NCI-H1105 (cell line): ENCODE data around the gene MCOLN1.

ENCODE experiments used
- DNase-seq: peaks from one replicate; lab custom pipeline; 2025; lab: John Stamatoyannopoulos, UW

MCOLN1 gene

DNA sequence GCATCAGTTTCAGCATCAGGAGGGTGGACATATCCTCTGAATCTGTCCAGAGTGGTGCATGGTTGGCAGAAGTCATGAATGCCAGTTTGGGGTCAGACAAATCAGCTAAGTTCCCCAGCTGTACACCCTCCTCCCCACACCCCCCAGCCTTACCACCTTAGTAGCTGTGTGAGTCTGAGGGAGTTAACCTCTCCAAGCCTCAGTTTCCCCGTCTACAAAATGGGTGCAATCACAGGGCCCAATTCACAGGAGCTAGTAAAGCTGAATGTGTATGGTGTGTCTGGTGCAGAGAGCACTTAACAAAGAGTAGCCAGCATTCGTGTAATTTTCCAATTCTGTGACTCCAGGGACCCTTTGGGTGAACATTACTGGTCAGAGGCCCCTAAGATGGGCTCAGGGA lies 19.9 kb upstream of the MCOLN1 start:
- DNase-seq = no peak

DNA sequence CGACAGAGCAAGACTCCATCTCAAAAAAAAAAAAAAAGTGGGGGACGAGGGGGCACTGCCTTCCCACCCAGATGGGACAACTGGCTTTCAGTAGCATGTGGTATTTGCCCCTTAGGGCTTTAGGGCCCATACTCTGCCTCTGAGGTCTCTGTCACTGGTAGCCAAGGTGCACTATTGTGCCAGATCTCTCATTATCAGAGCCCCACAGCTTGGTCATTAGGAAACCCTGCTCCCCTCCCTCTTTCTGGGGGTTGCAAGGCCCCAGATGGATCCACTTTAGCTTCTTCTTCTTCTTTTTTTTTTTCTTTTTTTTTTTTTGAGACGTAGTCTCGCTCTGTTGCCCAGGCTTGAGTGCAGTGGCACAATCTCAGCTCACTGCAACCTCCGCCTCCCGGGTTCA lies 17.7 kb upstream of the MCOLN1 start:
- DNase-seq = no peak

DNA sequence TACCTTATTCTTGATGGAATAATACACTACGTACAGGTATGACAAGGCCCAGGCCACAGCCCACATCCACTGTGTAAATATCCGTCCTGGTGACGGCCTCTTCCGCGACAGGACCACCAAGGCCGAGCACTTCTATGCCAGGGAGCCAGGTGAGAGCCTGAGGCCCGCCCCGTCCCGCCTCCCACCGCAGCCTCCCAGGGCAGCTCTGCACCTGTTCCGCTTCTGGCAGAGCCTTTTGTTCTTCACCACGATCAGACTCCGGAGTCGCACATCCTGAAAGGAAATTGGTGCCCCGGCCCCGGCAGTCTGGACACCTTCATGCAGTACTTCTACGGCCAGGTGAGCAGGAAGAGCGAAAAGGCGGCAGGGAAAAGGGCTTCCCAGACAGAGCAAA lies 17.1 kb upstream of the MCOLN1 start:
- peak; percentile 30 for DNase-seq

DNA sequence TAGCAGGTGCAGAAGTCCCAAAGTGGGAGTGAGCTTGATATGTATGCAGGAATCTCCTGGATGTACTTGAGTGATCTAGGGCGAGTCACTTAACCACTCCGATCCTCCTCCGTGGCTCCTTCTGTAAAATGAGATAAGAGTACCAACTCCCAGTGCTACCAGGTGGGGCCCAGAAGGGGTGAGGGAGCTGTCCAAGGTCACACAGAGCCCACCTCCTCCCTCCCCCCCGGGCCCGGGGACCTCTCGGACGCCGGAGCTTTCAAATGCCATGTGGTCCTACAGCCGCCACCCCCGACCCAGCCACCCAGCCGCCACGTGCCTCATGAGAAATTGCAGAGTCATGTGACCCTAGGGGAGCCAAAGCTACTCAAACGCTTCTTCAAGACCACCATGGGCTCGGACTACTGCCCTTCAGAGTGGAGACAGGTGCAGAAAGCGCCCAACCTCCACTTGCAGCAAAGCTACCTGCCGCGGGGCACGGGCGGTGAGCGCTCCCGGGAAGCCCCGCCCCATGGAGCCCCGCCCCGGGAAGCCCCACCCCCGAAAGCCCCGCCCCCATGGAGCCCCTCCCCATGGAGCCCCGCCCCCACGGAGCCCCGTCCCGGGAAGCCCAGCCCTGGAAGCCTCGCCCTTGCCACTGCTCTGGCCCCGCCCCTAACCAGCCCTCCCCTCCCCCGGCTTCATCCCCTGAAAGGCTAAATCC lies 16.6 kb upstream of the MCOLN1 start:
- no peak for DNase-seq

- no peak for DNase-seq
These were observed 15.8 kb upstream of the MCOLN1 start for GRCh38 chr19:7506385-7507328.

GRCh38 chr19:7507884-7508283 lies 14.5 kb upstream of the MCOLN1 start:
- no peak for DNase-seq

DNA sequence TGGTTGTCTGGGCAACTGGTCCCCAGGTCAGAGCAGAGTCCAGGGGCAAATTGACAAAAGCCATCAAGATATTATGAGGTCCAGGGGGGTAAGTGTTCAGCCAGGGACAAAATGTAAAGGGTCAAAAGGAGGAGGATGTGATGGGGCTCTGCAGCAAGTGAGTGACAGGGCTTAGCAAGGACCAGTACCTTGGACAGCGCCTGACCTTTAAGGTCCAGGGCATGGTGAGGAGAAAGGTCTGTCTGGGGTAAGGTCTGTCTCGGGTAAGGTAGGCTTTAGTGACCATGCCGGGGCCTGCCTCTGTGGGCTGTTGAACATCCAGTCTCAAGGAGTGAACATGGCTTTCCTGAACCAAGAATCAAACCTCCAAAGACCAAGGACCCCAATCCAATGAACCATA lies 12.8 kb upstream of the MCOLN1 start:
- DNase-seq = no peak

- no peak for DNase-seq
These were observed 10.0 kb upstream of the MCOLN1 start for GRCh38 chr19:7512400-7512851.

DNA sequence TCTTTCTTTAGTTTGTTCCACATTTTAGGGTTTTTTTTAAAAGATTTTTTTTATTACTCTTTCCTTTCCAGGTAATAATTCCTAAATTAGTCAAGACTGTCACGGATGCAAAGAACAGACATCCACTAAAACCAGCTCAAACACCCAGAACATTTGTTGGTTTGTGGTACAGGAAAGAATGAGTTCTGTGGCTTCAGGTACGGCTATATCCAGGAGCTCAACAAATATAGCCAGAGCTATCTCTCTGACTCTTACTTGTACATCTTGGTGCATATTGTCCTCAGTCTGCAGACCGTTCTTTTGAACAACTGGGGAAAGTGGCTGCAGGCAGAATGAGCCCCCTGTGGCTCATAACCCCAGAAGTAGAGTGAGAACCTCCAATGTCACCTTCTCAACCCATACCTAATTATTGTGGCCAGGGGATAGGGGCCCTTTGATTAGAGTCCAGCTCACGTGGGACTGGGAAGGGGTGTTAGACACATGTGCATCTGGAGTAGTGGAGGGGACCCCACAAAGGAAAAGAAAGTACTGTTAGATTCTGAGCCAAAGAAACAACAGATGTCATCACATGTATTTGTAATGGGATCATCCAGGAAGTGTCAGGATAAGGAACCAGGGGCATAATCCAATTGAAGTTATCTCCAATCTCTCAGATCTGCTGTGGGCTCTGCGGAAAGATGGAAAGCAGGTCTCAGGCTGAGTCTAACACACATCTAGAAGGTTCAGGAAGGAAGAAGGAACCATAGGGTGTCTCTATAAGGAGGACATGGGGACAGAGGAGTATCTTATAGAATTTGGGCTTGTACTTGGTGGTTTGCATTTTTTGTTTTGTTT lies 8.4 kb upstream of the MCOLN1 start:
- DNase-seq = no peak

DNA sequence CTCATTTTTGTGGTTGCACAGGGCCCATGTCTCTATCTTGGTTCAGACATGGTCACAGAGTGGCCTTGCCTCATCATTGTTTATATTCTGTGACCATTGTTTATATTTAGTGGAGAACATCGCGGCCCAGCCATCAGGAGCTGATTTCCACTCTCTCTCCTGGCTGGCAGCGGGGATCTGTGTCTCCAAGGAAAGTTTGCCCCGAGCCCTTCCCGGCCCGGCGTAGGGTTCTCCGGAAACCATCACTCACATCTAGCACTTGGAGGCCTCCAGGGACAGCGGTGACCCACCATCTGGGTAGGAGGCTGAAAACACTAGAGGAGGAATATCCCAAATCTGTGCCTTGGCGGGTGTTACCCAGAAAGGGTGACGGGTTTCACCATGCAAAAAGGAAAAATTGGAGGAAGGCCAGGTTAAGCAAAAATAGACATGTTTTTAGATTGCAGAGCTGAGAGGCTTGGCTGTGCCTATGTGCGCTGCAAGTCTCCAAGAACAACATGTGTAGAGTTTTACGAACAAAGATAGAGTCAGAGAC lies 7.2 kb upstream of the MCOLN1 start:
- DNase-seq = no peak

GRCh38 chr19:7515645-7516151 lies 6.7 kb upstream of the MCOLN1 start, which contains the start of gene ZNF358:
TSS of gene ZNF358 (plus strand) at chr19:7516103. CDS start at chr19:7519243, 3,140 bp downstream.
- DNase-seq = peak; percentile 78

- DNase-seq = no peak
These were observed 6.1 kb upstream of the MCOLN1 start for GRCh38 chr19:7516333-7516732.

- DNase-seq = no peak
These were observed 5.5 kb upstream of the MCOLN1 start for GRCh38 chr19:7516878-7517277.

DNA sequence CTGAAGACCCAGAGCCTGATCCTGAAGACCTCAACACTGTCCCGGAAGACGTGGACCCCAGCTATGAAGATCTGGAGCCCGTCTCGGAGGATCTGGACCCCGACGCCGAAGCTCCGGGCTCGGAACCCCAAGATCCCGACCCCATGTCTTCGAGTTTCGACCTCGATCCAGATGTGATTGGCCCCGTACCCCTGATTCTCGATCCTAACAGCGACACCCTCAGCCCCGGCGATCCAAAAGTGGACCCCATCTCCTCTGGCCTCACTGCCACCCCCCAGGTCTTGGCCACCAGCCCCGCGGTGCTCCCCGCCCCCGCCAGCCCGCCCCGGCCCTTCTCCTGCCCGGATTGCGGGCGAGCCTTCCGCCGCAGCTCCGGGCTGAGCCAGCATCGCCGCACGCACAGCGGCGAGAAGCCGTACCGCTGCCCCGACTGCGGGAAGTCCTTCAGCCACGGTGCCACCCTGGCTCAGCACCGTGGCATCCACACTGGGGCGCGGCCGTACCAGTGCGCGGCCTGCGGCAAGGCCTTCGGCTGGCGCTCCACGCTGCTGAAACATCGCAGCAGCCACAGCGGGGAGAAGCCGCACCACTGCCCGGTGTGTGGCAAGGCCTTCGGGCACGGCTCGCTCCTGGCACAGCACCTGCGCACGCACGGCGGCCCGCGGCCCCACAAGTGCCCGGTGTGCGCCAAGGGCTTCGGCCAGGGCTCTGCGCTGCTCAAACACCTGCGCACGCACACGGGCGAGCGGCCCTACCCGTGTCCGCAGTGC lies 2.9 kb upstream of the MCOLN1 start:
- DNase-seq = no peak

GRCh38 chr19:7520131-7521051 lies 2.0 kb upstream of the MCOLN1 start:
- DNase-seq = no peak

GRCh38 chr19:7521551-7522071 lies 813 bp upstream of the MCOLN1 start:
- no peak for DNase-seq

- DNase-seq = no peak
These were observed 671 bp downstream of the MCOLN1 start for GRCh38 chr19:7522923-7523667.

DNA sequence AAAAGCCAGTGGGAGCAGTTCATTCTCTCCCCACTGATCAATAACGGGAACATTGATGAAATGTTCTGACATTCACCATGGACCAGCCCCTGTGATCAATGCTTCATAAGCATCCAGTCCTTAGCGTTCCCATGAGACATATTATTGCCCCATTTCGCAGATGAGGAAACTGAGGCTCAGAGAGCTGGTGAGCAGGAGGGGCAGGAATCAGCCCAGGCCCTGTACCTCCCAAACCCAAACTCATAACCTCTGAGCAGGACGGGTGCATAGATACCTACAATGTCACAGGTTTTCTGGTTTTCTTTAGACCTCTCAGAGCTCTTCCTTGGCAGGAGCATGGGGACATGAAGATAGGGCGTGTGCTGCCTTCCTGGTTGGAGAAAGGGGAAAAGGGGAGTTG lies 2.1 kb downstream of the MCOLN1 start:
- DNase-seq = no peak
